HCT116 (cell line): ENCODE data around the gene DMRTA2. TPM values are rescaled to one million over a fixed set of nuclear protein-coding genes. Genes with fewer than 3 reads are reported as not detected.

Source experiments
- ATAC-seq: fragments of 200-7000 bp; cut with Tn5 transposase; 2 replicates; pipeline ENCODE4 v1.9.1; 2020; ENCODE audit warnings: mild to moderate bottlenecking, moderate library complexity
- BruUV-seq: library from RNA; stranded (reverse); fragments of 400-500 nt; replicated peaks from 2 replicates; lab custom pipeline; 2021; lab: Mats Ljungman, UMichigan
- CTCF ChIA-PET: fragments of 300-600 bp; sonication (Branson Sonifier 250); formaldehyde crosslinking; loops from one replicate; lab custom pipeline; 2021; ENCODE audit warnings: antibody characterized with exemption; lab: Charles Lee
- POLR2A ChIA-PET: fragments of 300-600, 350-600 bp; sonication (Branson Sonifier 250); formaldehyde crosslinking; loops from one replicate; lab custom pipeline; 2021; ENCODE audit warnings: antibody characterized with exemption; lab: Charles Lee
- RAD21 ChIA-PET, 2 experiments: fragments of 300-600 bp; sonication (Branson Sonifier 250); formaldehyde crosslinking; loops; one replicate each; lab custom pipeline; 2023; ENCODE audit warnings: low total read pairs in 2 of 2; ENCODE audit not compliant: uncharacterized antibody in 2 of 2, unreplicated experiment in 2 of 2, low non-redundant PET in 1 of 2; lab: Charles Lee
- DNase-seq: peaks from one replicate; pipeline ENCODE4 v3.0.0-alpha.2; 2010; ENCODE audit warnings: low read depth, low spot score
- H2AFZ ChIP-seq: fragments of 200-600 bp; shearing (Covaris generic), sonication (generic); 2 replicates; pipeline ENCODE4 v1.6.1; 2017; ENCODE audit warnings: low read depth, mixed run types, mixed read lengths, antibody characterized with exemption, low read length; ENCODE audit not compliant: poor library complexity, severe bottlenecking
- H3K27ac ChIP-seq: 2 replicates; pipeline ENCODE4 v1.5.1; 2012; ENCODE audit warnings: low read depth, low read length
- H3K27me3 ChIP-seq: fragments of 200-600 bp; sonication (generic); 2 replicates; pipeline ENCODE4 v1.6.1; 2016; ENCODE audit warnings: mixed run types, low read length, mixed read lengths; ENCODE audit not compliant: insufficient read depth
- H3K36me3 ChIP-seq, 2 experiments: fragments of 200-500 bp in 1 of 2; fragments of 200-600 bp in 1 of 2; sonication (Bioruptor generic) in 1 of 2; sonication (generic) in 1 of 2; 2 replicates each; pipeline versions ENCODE4 v1.5.1 to v1.6.1; 2014 to 2016; ENCODE audit warnings: low read length in 2 of 2, inconsistent platforms in 1 of 2, mixed read lengths in 1 of 2, mixed run types in 1 of 2; ENCODE audit not compliant: insufficient read depth in 2 of 2, control insufficient read depth in 1 of 2
- H3K4me1 ChIP-seq, 2 experiments: fragments of 200-600 bp in 1 of 2; sonication (generic) in 1 of 2; 2 replicates each; pipeline versions ENCODE4 v1.5.1 to v1.6.1; 2012 to 2017; ENCODE audit warnings: low read length in 2 of 2, inconsistent platforms in 1 of 2, mild to moderate bottlenecking in 1 of 2, mixed read lengths in 1 of 2, mixed run types in 1 of 2, moderate library complexity in 1 of 2; ENCODE audit not compliant: insufficient read depth in 2 of 2, control insufficient read depth in 1 of 2
- H3K4me2 ChIP-seq: fragments of 200-600 bp; sonication (generic); 2 replicates; pipeline ENCODE4 v1.6.1; 2017; ENCODE audit warnings: mixed run types, low read length, mixed read lengths
- H3K4me3 ChIP-seq, 2 experiments: fragments of 200-600 bp in 1 of 2; sonication (generic) in 1 of 2; replicated peaks in 1 of 2; 2 replicates each; pipeline ENCODE4 v1.5.1; 2011 to 2016; ENCODE audit warnings: low read length in 2 of 2, control low read depth in 1 of 2, low read depth in 1 of 2, mild to moderate bottlenecking in 1 of 2, mixed read lengths in 1 of 2, mixed run types in 1 of 2
- H3K79me2 ChIP-seq: fragments of 200-600 bp; sonication (generic); 2 replicates; pipeline ENCODE4 v1.6.1; 2017; ENCODE audit warnings: mild to moderate bottlenecking, mixed run types, low read length, moderate library complexity, mixed read lengths; ENCODE audit not compliant: insufficient read depth
- H3K9ac ChIP-seq: fragments of 200-600 bp; sonication (generic); 2 replicates; pipeline ENCODE4 v1.6.1; 2016; ENCODE audit warnings: low read length, mixed read lengths
- H3K9me2 ChIP-seq: fragments of 200-600 bp; sonication (generic), shearing (Covaris generic); 2 replicates; pipeline ENCODE4 v1.6.1; 2017; ENCODE audit warnings: mixed run types, mild to moderate bottlenecking, moderate library complexity; ENCODE audit not compliant: insufficient read depth
- H3K9me3 ChIP-seq, 2 experiments: fragments of 200-500 bp in 1 of 2; fragments of 200-600 bp in 1 of 2; sonication (Bioruptor generic) in 1 of 2; sonication (generic) in 1 of 2; 2 replicates each; pipeline ENCODE4 v1.6.1; 2014 to 2017; ENCODE audit warnings: low read length in 2 of 2, mixed read lengths in 2 of 2, inconsistent platforms in 1 of 2, low read depth in 1 of 2, mild to moderate bottlenecking in 1 of 2, mixed run types in 1 of 2, moderate library complexity in 1 of 2; ENCODE audit not compliant: control insufficient read depth in 1 of 2, insufficient read depth in 1 of 2
- H4K20me1 ChIP-seq: fragments of 200-600 bp; sonication (generic), shearing (Covaris generic); 2 replicates; pipeline ENCODE4 v1.6.1; 2017; ENCODE audit warnings: mixed run types, mild to moderate bottlenecking, moderate library complexity; ENCODE audit not compliant: insufficient read depth
- CBX3 ChIP-seq: IDR thresholded peaks from 2 replicates; pipeline ENCODE4 v1.6.1; 2012; ENCODE audit warnings: low read depth
- CEBPB ChIP-seq: IDR thresholded peaks from 2 replicates; pipeline ENCODE4 v1.6.1; 2012; ENCODE audit warnings: low read depth
- EGR1 ChIP-seq: IDR thresholded peaks from 2 replicates; pipeline ENCODE4 v1.6.1; 2012; ENCODE audit warnings: low read depth
- ELF1 ChIP-seq: IDR thresholded peaks from 2 replicates; pipeline ENCODE4 v1.6.1; 2012; ENCODE audit warnings: low read depth, borderline replicate concordance
- EZH2 ChIP-seq: fragments of 200-600 bp; sonication (generic); IDR thresholded peaks from 2 replicates; pipeline ENCODE4 v1.6.1; 2017; ENCODE audit warnings: antibody characterized with exemption, mixed run types
- FOSL1 ChIP-seq: IDR thresholded peaks from 2 replicates; pipeline ENCODE4 v1.6.1; 2012; ENCODE audit warnings: low read depth
- JUND ChIP-seq: IDR thresholded peaks from 2 replicates; pipeline ENCODE4 v1.6.1; 2012
- POLR2A ChIP-seq: IDR thresholded peaks from 2 replicates; pipeline ENCODE4 v1.7.0; 2011; ENCODE audit warnings: borderline replicate concordance; ENCODE audit not compliant: insufficient read depth, insufficient read length; ENCODE audit errors: extremely low read depth
- POLR2AphosphoS5 ChIP-seq: IDR thresholded peaks from 2 replicates; pipeline ENCODE4 v1.6.1; 2011; ENCODE audit warnings: mild to moderate bottlenecking, low read depth, low read length, moderate library complexity
- RAD21 ChIP-seq: IDR thresholded peaks from 2 replicates; pipeline ENCODE4 v1.6.1; 2012; ENCODE audit warnings: low read depth, mild to moderate bottlenecking
- SIN3A ChIP-seq: IDR thresholded peaks from 2 replicates; pipeline ENCODE4 v1.6.1; 2012; ENCODE audit warnings: low read depth
- SP1 ChIP-seq: IDR thresholded peaks from 2 replicates; pipeline ENCODE4 v1.6.1; 2012; ENCODE audit warnings: low read depth
- SRF ChIP-seq: IDR thresholded peaks from 2 replicates; pipeline ENCODE4 v1.6.1; 2012; ENCODE audit warnings: low read depth
- TCF7L2 ChIP-seq: IDR thresholded peaks from 2 replicates; pipeline ENCODE4 v1.7.0; 2011; ENCODE audit warnings: borderline replicate concordance, inconsistent platforms; ENCODE audit not compliant: insufficient read depth, insufficient read length; ENCODE audit errors: extremely low read depth
- YY1 ChIP-seq: IDR thresholded peaks from 2 replicates; pipeline ENCODE4 v1.6.1; 2011; ENCODE audit warnings: low read length, low read depth, moderate library complexity, mild to moderate bottlenecking; ENCODE audit not compliant: insufficient replicate concordance; ENCODE audit errors: extremely low read depth
- ZFX ChIP-seq: fragments of 450-650 bp; IDR thresholded peaks from 2 replicates; pipeline ENCODE4 v1.6.1; 2017
- intact Hi-C: fragments of 100-400 bp; cut with micrococcal nuclease; formaldehyde crosslinking; loops from 2 replicates; pipeline ENCODE4 v1.10.0; 2022
- total RNA-seq: library from RNA; stranded (reverse); gene quantifications from one replicate; pipeline ENCODE4 v1.2.1, GENCODE V29; 2021; ENCODE audit not compliant: unreplicated experiment
- TF ChIP-seq, protein P1 (sequence below): IDR thresholded peaks from 2 replicates; pipeline ENCODE4 v1.6.1; 2011; ENCODE audit warnings: mild to moderate bottlenecking, low read length, moderate library complexity; ENCODE audit not compliant: insufficient replicate concordance; ENCODE audit errors: extremely low read depth
- TF ChIP-seq, protein P2 (sequence below), 3 experiments: fragments of 200-600 bp in 1 of 3; sonication (generic) in 1 of 3; IDR thresholded peaks in 2 of 3; conservative IDR thresholded peaks in 1 of 3; 2 replicates each; pipeline ENCODE4 v1.5.1; 2012 to 2017; ENCODE audit warnings: low read depth in 2 of 3, low read length in 2 of 3, antibody characterized with exemption in 1 of 3, borderline replicate concordance in 1 of 3, control low read depth in 1 of 3, mild to moderate bottlenecking in 1 of 3, mixed read lengths in 1 of 3, mixed run types in 1 of 3, moderate library complexity in 1 of 3; ENCODE audit not compliant: insufficient read depth in 1 of 3
- TF ChIP-seq, protein P3 (sequence below): IDR thresholded peaks from 2 replicates; pipeline ENCODE4 v1.6.1; 2012; ENCODE audit warnings: low read depth

Gene DMRTA2
- total RNA-seq, 1 experiment from 2014 or later = not detected

DNA sequence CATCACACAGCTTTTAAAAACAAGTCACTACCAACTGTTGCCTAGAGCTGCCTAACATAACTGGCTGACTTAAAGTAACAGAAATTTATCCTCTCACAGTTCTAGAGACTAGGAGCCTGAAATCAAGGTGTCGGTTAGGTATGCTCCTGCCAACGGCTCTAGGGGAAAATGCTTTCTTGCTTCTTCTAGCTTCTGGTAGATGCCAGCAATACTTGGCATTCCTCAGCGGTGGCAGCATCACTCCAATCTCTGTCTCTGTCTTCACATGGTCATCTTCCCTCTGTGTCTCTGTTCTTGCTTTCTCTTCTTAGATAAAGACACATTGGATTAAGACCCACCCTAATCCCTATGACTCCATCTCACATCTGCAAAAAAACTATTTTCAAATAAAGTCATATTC is 51.5 kb downstream of the DMRTA2 start:
- no peak for DNase-seq
- POLR2A ChIA-PET = no interaction called here
- CTCF ChIA-PET = interaction anchor here (1.0 to 2.3 kb wide), 3 partner anchors 38 to 236 kb away, joined by 3 to 22 read pairs (median 3); no protein-coding TSS in a partner anchor

More for the DNA sequence above, 51.5 kb downstream of the DMRTA2 start:
- Histone ChIP-seq H3K27me3 (peaks cover 24% of the 10 kb centered on the region), H4K20me1 (no peaks in the 10 kb centered on the region), H2AFZ (no peak overlapping the region), H3K36me3 (no peaks in the 10 kb centered on the region), H3K4me1 (no peaks in the 10 kb centered on the region), H3K79me2 (no peaks in the 10 kb centered on the region), H3K4me2 (no peak overlapping the region), H3K9me2 (no peaks in the 10 kb centered on the region), H3K27ac (no peak overlapping the region), H3K9me3 (no peaks in the 10 kb centered on the region), H3K4me3 (no peak overlapping the region), H3K9ac (no peak overlapping the region)
- intact Hi-C loops = no loop called here
- RAD21 ChIA-PET = no interaction called here
- ATAC-seq = no peak
- no TSS peak for BruUV-seq
- TF ChIP-seq POLR2A (no peak), POLR2AphosphoS5 (no peak), ELF1 (no peak), EGR1 (no peak), CBX3 (no peak), YY1 (no peak), SP1 (no peak), JUND (no peak), RAD21 (no peak), SRF (no peak), TCF7L2 (no peak), SIN3A (no peak), ZFX (no peak), FOSL1 (no peak), EZH2 (no peak), CEBPB (no peak)
- TF ChIP-seq, protein P1, sequence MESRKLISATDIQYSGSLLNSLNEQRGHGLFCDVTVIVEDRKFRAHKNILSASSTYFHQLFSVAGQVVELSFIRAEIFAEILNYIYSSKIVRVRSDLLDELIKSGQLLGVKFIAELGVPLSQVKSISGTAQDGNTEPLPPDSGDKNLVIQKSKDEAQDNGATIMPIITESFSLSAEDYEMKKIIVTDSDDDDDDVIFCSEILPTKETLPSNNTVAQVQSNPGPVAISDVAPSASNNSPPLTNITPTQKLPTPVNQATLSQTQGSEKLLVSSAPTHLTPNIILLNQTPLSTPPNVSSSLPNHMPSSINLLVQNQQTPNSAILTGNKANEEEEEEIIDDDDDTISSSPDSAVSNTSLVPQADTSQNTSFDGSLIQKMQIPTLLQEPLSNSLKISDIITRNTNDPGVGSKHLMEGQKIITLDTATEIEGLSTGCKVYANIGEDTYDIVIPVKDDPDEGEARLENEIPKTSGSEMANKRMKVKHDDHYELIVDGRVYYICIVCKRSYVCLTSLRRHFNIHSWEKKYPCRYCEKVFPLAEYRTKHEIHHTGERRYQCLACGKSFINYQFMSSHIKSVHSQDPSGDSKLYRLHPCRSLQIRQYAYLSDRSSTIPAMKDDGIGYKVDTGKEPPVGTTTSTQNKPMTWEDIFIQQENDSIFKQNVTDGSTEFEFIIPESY = no peak
- TF ChIP-seq, protein P2, sequence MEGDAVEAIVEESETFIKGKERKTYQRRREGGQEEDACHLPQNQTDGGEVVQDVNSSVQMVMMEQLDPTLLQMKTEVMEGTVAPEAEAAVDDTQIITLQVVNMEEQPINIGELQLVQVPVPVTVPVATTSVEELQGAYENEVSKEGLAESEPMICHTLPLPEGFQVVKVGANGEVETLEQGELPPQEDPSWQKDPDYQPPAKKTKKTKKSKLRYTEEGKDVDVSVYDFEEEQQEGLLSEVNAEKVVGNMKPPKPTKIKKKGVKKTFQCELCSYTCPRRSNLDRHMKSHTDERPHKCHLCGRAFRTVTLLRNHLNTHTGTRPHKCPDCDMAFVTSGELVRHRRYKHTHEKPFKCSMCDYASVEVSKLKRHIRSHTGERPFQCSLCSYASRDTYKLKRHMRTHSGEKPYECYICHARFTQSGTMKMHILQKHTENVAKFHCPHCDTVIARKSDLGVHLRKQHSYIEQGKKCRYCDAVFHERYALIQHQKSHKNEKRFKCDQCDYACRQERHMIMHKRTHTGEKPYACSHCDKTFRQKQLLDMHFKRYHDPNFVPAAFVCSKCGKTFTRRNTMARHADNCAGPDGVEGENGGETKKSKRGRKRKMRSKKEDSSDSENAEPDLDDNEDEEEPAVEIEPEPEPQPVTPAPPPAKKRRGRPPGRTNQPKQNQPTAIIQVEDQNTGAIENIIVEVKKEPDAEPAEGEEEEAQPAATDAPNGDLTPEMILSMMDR (IDR thresholded peaks at IDR 0.05 in 2 of 3, conservative IDR thresholded peaks at IDR 0.05 in 1 of 3; ENCODE audit: borderline replicate concordance in 1 of 3, insufficient read depth in 1 of 3, low read depth in 2 of 3, low read length in 2 of 3) = no peak
- TF ChIP-seq, protein P3, sequence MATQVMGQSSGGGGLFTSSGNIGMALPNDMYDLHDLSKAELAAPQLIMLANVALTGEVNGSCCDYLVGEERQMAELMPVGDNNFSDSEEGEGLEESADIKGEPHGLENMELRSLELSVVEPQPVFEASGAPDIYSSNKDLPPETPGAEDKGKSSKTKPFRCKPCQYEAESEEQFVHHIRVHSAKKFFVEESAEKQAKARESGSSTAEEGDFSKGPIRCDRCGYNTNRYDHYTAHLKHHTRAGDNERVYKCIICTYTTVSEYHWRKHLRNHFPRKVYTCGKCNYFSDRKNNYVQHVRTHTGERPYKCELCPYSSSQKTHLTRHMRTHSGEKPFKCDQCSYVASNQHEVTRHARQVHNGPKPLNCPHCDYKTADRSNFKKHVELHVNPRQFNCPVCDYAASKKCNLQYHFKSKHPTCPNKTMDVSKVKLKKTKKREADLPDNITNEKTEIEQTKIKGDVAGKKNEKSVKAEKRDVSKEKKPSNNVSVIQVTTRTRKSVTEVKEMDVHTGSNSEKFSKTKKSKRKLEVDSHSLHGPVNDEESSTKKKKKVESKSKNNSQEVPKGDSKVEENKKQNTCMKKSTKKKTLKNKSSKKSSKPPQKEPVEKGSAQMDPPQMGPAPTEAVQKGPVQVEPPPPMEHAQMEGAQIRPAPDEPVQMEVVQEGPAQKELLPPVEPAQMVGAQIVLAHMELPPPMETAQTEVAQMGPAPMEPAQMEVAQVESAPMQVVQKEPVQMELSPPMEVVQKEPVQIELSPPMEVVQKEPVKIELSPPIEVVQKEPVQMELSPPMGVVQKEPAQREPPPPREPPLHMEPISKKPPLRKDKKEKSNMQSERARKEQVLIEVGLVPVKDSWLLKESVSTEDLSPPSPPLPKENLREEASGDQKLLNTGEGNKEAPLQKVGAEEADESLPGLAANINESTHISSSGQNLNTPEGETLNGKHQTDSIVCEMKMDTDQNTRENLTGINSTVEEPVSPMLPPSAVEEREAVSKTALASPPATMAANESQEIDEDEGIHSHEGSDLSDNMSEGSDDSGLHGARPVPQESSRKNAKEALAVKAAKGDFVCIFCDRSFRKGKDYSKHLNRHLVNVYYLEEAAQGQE = no peak
